ENCODE data around the gene MT1H. TPM values are rescaled to one million over a fixed set of nuclear protein-coding genes. Genes with fewer than 3 reads are reported as not detected.

The MT1H gene
- total and polyA plus RNA-seq, 2 of the 13 experiments (the other 11 are each of a cell fraction or from before 2014, with no cell fraction given) = 0.60 TPM; not detected in 1

GRCh38 chr16:56657555-56658326, 11.9 kb upstream of the MT1H start, which contains the start of gene MT1F (continued):
- no peak for TF ChIP-seq HNF1A (IDR thresholded peaks at IDR 0.05; ENCODE audit: low read depth)
- TF ChIP-seq HNF1A (CRISPR knock-in tag; IDR thresholded peaks at IDR 0.05; ENCODE audit: borderline replicate concordance) = no peak
- no peak for TF ChIP-seq ZNF746 (CRISPR knock-in tag; IDR thresholded peaks at IDR 0.05)
- peak; percentile 71; the same call in 1 of the 2 replicates for TF ChIP-seq ZNF501 (CRISPR knock-in tag; IDR thresholded peaks at IDR 0.05)
- TF ChIP-seq RARA (CRISPR knock-in tag; IDR thresholded peaks at IDR 0.05) = no peak
- peak; percentile 88; the same call in 1 of the 2 replicates for TF ChIP-seq REPIN1 (CRISPR knock-in tag; IDR thresholded peaks at IDR 0.05; ENCODE audit: borderline replicate concordance, low read depth)
- peak; percentile 4 for TF ChIP-seq SP5 (CRISPR knock-in tag; IDR thresholded peaks at IDR 0.05; ENCODE audit: borderline replicate concordance, low read depth)
- peak; percentile 42; the same call in 1 of the 2 replicates for TF ChIP-seq RFXAP (CRISPR knock-in tag; IDR thresholded peaks at IDR 0.05; ENCODE audit: borderline replicate concordance)
- TF ChIP-seq, protein P1, sequence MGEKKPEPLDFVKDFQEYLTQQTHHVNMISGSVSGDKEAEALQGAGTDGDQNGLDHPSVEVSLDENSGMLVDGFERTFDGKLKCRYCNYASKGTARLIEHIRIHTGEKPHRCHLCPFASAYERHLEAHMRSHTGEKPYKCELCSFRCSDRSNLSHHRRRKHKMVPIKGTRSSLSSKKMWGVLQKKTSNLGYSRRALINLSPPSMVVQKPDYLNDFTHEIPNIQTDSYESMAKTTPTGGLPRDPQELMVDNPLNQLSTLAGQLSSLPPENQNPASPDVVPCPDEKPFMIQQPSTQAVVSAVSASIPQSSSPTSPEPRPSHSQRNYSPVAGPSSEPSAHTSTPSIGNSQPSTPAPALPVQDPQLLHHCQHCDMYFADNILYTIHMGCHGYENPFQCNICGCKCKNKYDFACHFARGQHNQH (CRISPR knock-in tag; IDR thresholded peaks at IDR 0.05) = peak; percentile 33; the same call in 1 of the 2 replicates
- peak; percentile 61; the same call in 1 of the 2 replicates for TF ChIP-seq ZNF788 (CRISPR knock-in tag; IDR thresholded peaks at IDR 0.05; ENCODE audit: borderline replicate concordance)
- no peak for TF ChIP-seq TP53 (CRISPR knock-in tag; conservative IDR thresholded peaks at IDR 0.05)
- no peak for TF ChIP-seq CCAR2 (optimal IDR thresholded peaks at IDR 0.05; ENCODE audit: low read depth, low read length)
- TF ChIP-seq TMF1 (CRISPR knock-in tag; IDR thresholded peaks at IDR 0.05; ENCODE audit: low read depth) = 0 out of 2 replicates have a peak, but pooled peaks have one; percentile 0
- TF ChIP-seq SOX13 (IDR thresholded peaks at IDR 0.05) = no peak
- TF ChIP-seq SOX13 (CRISPR knock-in tag; conservative IDR thresholded peaks at IDR 0.05 in 1 of 2, IDR thresholded peaks at IDR 0.05 in 1 of 2) = no peak; a peak in 1 of 4 replicates
- TF ChIP-seq ZNF563 (CRISPR knock-in tag; IDR thresholded peaks at IDR 0.05) = peak; percentile 76; the same call in 1 of the 2 replicates
- no peak for TF ChIP-seq ELK4 (CRISPR knock-in tag; IDR thresholded peaks at IDR 0.05; ENCODE audit: borderline replicate concordance)
- TF ChIP-seq ZNF460 (CRISPR knock-in tag; IDR thresholded peaks at IDR 0.05; ENCODE audit: borderline replicate concordance) = no peak
- peak; percentile 51 for TF ChIP-seq ZNF768 (CRISPR knock-in tag; IDR thresholded peaks at IDR 0.05)
- peak; percentile 43 for TF ChIP-seq RBM39 (IDR thresholded peaks at IDR 0.05; ENCODE audit: low read depth, low read length, poor library complexity, severe bottlenecking)
- peak; percentile 87; the same call in 1 of the 2 replicates for TF ChIP-seq MTF2 (CRISPR knock-in tag; IDR thresholded peaks at IDR 0.05; ENCODE audit: borderline replicate concordance)

All from HepG2 (cell line).